ENCODE data around the gene TSEN15.

- TF ChIP-seq CTCF (IDR thresholded peaks at IDR 0.05): no peak
- TF ChIP-seq POLR2A (IDR thresholded peaks at IDR 0.05): no peak
These were observed 18.6 kb upstream of the TSEN15 start for GRCh38 chr1:184032930-184033418.

All from right lobe of liver (tissue), 4 donors.